Astrocyte (in vitro differentiated cells and primary cell): ENCODE results near the gene MAPKAPK2. TPM values are rescaled to one million over a fixed set of nuclear protein-coding genes. Genes with fewer than 3 reads are reported as not detected.

ENCODE experiments used
- DNase-seq: peaks from one replicate; pipeline ENCODE4 v3.0.0-alpha.2; 2010; ENCODE audit warnings: low read depth
- FAIRE-seq: peaks from 2 replicates; lab custom pipeline; 2011; peaks lifted over from hg19 to GRCh38; lab: Jason Lieb, UNC
- H2AFZ ChIP-seq: 2 replicates; pipeline ENCODE4 v1.6.0; 2012; ENCODE audit warnings: low read depth, low read length, inconsistent platforms
- H3K27ac ChIP-seq: 2 replicates; pipeline ENCODE4 v1.5.1; 2011; ENCODE audit warnings: low read depth, low read length, inconsistent platforms
- H3K27me3 ChIP-seq: 2 replicates; pipeline ENCODE4 v1.6.0; 2011; ENCODE audit warnings: low read length, inconsistent platforms; ENCODE audit not compliant: insufficient read depth
- H3K36me3 ChIP-seq: 2 replicates; pipeline ENCODE4 v1.5.1; 2011; ENCODE audit warnings: low read length, inconsistent platforms; ENCODE audit not compliant: insufficient read depth
- H3K4me1 ChIP-seq: 2 replicates; pipeline ENCODE4 v1.5.1; 2011; ENCODE audit warnings: low read length, inconsistent platforms; ENCODE audit not compliant: insufficient read depth
- H3K4me2 ChIP-seq: 2 replicates; pipeline ENCODE4 v1.6.0; 2012; ENCODE audit warnings: low read length, inconsistent platforms
- H3K4me3 ChIP-seq: 2 replicates; pipeline ENCODE4 v1.5.1; 2011; ENCODE audit warnings: low read depth, mild to moderate bottlenecking, low read length, inconsistent platforms; ENCODE audit not compliant: insufficient read depth
- H3K79me2 ChIP-seq: 2 replicates; pipeline ENCODE4 v1.6.0; 2012; ENCODE audit warnings: mild to moderate bottlenecking, low read length, inconsistent platforms; ENCODE audit not compliant: insufficient read depth
- H3K9ac ChIP-seq: 2 replicates; pipeline ENCODE4 v1.6.0; 2012; ENCODE audit warnings: mild to moderate bottlenecking, low read length, inconsistent platforms
- H3K9me3 ChIP-seq: 2 replicates; pipeline ENCODE4 v1.5.1; 2012; ENCODE audit warnings: low read depth, mild to moderate bottlenecking, low read length, inconsistent platforms; ENCODE audit not compliant: insufficient read depth
- H4K20me1 ChIP-seq: 2 replicates; pipeline ENCODE4 v1.6.0; 2012; ENCODE audit warnings: low read length, inconsistent platforms; ENCODE audit not compliant: insufficient read depth
- H3K27ac Mint-ChIP-seq: one replicate; pipeline ENCODE4 v1.8.0; 2021; ENCODE audit warnings: mild to moderate bottlenecking, mixed read lengths; ENCODE audit not compliant: unreplicated experiment
- H3K27me3 Mint-ChIP-seq: one replicate; pipeline ENCODE4 v1.8.0; 2021; ENCODE audit warnings: low read depth, mixed read lengths; ENCODE audit not compliant: unreplicated experiment
- H3K36me3 Mint-ChIP-seq: one replicate; pipeline ENCODE4 v1.8.0; 2021; ENCODE audit warnings: low read depth, mixed read lengths; ENCODE audit not compliant: unreplicated experiment
- H3K4me1 Mint-ChIP-seq: one replicate; pipeline ENCODE4 v1.8.0; 2021; ENCODE audit warnings: low read depth, mixed read lengths; ENCODE audit not compliant: unreplicated experiment
- H3K4me3 Mint-ChIP-seq: one replicate; pipeline ENCODE4 v1.8.0; 2021; ENCODE audit warnings: mild to moderate bottlenecking, moderate library complexity, mixed read lengths; ENCODE audit not compliant: unreplicated experiment
- H3K9me3 Mint-ChIP-seq: one replicate; pipeline ENCODE4 v1.8.0; 2021; ENCODE audit warnings: mild to moderate bottlenecking, mixed read lengths; ENCODE audit not compliant: unreplicated experiment
- EZH2 ChIP-seq: IDR thresholded peaks from 2 replicates; pipeline ENCODE4 v1.6.1; 2012; ENCODE audit warnings: mild to moderate bottlenecking, low read length, inconsistent platforms; ENCODE audit not compliant: insufficient read depth
- total RNA-seq: library from RNA; stranded (reverse); gene quantifications from 2 replicates; pipeline ENCODE4 v1.2.1, GENCODE V29; 2021
- TF ChIP-seq, protein P1 (sequence below): IDR thresholded peaks from 2 replicates; pipeline ENCODE4 v1.5.1; 2011; ENCODE audit warnings: low read depth, mild to moderate bottlenecking, inconsistent platforms, low read length, moderate library complexity; ENCODE audit not compliant: insufficient read depth

Gene MAPKAPK2
- total RNA-seq, 1 donor from 2014 or later: 108 TPM

GRCh38 chr1:206737729-206738201, 53.1 kb downstream of the MAPKAPK2 start:
- Histone ChIP-seq H3K36me3 (peaks cover 5% of the 10 kb centered on the region), H3K4me2 (no peak overlapping the region), H4K20me1 (peaks cover 61% of the 10 kb centered on the region), H3K27ac (no peak overlapping the region), H3K4me3 (no peak overlapping the region), H2AFZ (no peak overlapping the region), H3K79me2 (no peaks in the 10 kb centered on the region), H3K27me3 (no peaks in the 10 kb centered on the region), H3K4me1 (peaks cover 12% of the 10 kb centered on the region), H3K9me3 (no peaks in the 10 kb centered on the region), H3K9ac (no peak overlapping the region)
- no peaks in the 10 kb centered on the region for H3K9me3 Mint-ChIP-seq
- H3K27me3 Mint-ChIP-seq: peaks cover 2% of the 10 kb centered on the region
- FAIRE-seq (no peak), DNase-seq (no peak)
- H3K27ac Mint-ChIP-seq: no peak overlapping the region
- no peak overlapping the region for H3K4me3 Mint-ChIP-seq
- peaks cover 18% of the 10 kb centered on the region for H3K4me1 Mint-ChIP-seq
- TF ChIP-seq, protein P1, sequence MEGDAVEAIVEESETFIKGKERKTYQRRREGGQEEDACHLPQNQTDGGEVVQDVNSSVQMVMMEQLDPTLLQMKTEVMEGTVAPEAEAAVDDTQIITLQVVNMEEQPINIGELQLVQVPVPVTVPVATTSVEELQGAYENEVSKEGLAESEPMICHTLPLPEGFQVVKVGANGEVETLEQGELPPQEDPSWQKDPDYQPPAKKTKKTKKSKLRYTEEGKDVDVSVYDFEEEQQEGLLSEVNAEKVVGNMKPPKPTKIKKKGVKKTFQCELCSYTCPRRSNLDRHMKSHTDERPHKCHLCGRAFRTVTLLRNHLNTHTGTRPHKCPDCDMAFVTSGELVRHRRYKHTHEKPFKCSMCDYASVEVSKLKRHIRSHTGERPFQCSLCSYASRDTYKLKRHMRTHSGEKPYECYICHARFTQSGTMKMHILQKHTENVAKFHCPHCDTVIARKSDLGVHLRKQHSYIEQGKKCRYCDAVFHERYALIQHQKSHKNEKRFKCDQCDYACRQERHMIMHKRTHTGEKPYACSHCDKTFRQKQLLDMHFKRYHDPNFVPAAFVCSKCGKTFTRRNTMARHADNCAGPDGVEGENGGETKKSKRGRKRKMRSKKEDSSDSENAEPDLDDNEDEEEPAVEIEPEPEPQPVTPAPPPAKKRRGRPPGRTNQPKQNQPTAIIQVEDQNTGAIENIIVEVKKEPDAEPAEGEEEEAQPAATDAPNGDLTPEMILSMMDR: no peak
- TF ChIP-seq EZH2: no peak
- H3K36me3 Mint-ChIP-seq: peaks cover 25% of the 10 kb centered on the region

GRCh38 chr1:206738370-206739366, 54.0 kb downstream of the MAPKAPK2 start:
- Histone ChIP-seq H2AFZ (no peak overlapping the region), H3K27ac (no peak overlapping the region), H3K27me3 (no peaks in the 10 kb centered on the region), H3K9me3 (no peaks in the 10 kb centered on the region), H3K4me1 (peaks cover 12% of the 10 kb centered on the region), H3K36me3 (peaks cover 5% of the 10 kb centered on the region), H3K79me2 (no peaks in the 10 kb centered on the region), H3K4me2 (no peak overlapping the region), H3K4me3 (no peak overlapping the region), H4K20me1 (peaks cover 54% of the 10 kb centered on the region), H3K9ac (no peak overlapping the region)
- TF ChIP-seq EZH2: no peak
- TF ChIP-seq, protein P1: peak; percentile 34
- FAIRE-seq (no peak), DNase-seq (no peak)
- Mint-ChIP-seq H3K4me3 (no peak overlapping the region), H3K36me3 (peaks cover 25% of the 10 kb centered on the region), H3K27ac (peak overlapping the region; percentile 92), H3K9me3 (no peaks in the 10 kb centered on the region), H3K4me1 (peaks cover 20% of the 10 kb centered on the region), H3K27me3 (peaks cover 2% of the 10 kb centered on the region)
